DMS 273 (cell line): ENCODE data around the gene APH1B.

Experiments used
- DNase-seq: peaks from one replicate; lab custom pipeline; 2025; ENCODE audit not compliant: unreplicated experiment; lab: John Stamatoyannopoulos, UW

The APH1B gene

DNA sequence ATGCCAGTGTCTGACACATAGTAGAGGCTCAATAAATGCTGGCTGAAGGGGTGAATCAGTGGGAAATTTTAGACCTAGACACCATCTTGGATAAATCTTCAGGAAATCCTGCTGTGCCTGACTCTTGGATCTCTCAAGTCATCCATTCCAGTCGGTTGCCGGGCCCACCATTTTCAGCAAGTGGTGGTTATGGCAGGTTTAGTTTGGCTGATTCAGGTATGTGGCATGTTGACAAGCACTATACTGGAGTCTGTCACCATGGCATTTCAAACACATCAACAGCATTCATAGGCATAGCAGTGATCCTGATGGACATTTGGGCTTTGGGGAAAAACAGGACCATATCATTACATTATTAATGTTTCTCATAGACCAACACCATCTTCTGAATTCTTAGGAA is 25.7 kb upstream of the APH1B start:
- DNase-seq: no peak

GRCh38 chr15:63252292-63252691 is 25.1 kb upstream of the APH1B start:
- no peak for DNase-seq

DNA sequence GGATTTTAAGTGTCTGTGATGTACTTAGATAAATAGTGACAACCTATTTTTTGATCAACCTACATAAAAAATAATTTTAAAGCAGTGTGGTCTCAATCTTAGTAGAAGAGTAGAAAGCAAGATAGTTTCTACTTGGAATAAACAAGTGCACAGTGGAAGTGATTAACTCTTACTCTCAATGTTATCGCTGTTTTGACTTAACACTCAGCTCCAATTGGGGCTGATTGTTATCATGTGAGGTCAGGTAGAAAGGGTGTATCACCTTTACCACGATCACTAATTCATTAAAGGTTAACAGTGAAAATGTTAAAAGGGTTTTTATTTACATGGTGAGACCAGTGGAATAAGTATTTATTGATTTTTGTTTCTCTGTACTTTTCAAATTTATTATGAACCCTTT is 22.4 kb upstream of the APH1B start:
- no peak for DNase-seq

DNA sequence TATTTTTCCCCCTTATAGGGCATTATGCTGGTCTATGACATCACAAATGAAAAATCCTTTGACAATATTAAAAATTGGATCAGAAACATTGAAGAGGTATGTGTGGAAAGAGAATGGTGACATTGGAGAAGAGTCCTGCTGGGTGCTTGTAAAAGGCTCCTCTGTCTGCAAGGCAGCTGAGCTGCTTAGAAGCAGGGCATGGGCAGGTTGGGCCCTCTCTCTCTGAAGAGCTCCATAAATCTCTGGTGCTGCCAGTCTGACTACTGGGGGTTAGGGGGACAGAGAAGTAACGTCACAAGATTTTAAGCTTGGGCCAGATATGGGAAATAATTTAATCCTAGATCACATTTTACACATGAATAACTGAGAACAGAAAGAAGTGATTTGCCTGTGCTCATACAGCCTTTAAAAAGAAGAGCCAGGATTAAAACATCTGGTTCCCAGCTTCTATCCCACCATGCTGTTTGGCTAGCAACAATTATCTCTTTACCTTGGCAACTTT is 21.9 kb upstream of the APH1B start:
- DNase-seq: peak; percentile 27

- peak; percentile 25 for DNase-seq
Observed at GRCh38 chr15:63256433-63257274, 20.8 kb upstream of the APH1B start.

GRCh38 chr15:63258658-63259057 is 18.7 kb upstream of the APH1B start:
- no peak for DNase-seq

GRCh38 chr15:63260791-63261190 is 16.6 kb upstream of the APH1B start:
- no peak for DNase-seq

GRCh38 chr15:63261311-63261710 is 16.1 kb upstream of the APH1B start:
- DNase-seq: no peak

DNA sequence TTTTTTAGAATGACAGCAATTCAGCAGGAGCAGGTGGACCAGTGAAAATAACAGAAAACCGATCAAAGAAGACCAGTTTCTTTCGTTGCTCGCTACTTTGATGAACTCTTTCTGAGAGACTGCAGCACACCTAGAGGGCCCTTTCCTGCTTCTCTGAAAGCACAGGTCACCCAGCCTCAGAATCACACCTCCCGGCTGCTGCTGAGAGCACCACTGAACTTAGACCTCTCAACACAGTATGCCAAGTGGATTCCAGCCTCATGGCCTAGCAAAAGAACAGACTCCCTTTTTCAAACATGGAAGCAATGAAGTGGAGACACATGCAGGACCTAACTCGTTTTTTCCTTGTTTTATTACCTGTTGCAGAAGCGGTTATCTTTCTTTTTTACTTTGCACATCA is 13.9 kb upstream of the APH1B start:
- peak; percentile 17 for DNase-seq

GRCh38 chr15:63264688-63265293 is 12.6 kb upstream of the APH1B start:
- DNase-seq: peak; percentile 94

- DNase-seq: peak; percentile 16
Observed at GRCh38 chr15:63274427-63274826, 3.0 kb upstream of the APH1B start.

GRCh38 chr15:63276342-63277037 is 915 bp upstream of the APH1B start:
- DNase-seq: peak; percentile 28

DNA sequence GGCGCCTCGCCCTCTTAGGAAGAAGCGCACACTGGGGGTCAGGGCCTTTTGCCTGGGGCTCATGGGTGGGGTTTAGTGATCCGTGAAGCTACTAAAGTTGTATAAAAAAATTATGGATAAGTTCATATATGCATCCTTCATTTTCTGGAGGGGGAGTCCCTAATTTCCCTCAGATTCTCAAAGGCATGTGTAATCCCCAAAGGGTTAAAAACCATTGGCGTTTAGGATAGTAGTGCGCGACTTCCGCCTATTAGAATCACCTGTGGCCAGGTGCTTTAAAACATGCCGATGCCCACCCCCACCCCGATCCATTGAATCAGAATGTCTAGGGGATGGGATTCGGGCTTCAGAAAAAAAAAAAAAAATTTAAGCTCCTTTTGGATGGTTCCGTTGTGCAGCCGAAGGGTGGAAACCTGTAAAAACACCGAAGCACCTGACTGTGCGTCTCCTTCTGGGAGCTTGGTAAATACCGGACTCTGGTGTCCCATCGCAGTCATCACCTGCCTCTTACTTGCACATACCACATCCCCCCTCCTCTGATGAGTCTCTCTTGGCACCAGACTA is 570 bp downstream of the APH1B start:
- no peak for DNase-seq

- no peak for DNase-seq
Observed at GRCh38 chr15:63283126-63283525, 5.7 kb downstream of the APH1B start.

- no peak for DNase-seq
Observed at GRCh38 chr15:63284335-63284734, 6.9 kb downstream of the APH1B start.

- DNase-seq: peak; percentile 2
Observed at GRCh38 chr15:63287109-63287508, 9.7 kb downstream of the APH1B start.

- DNase-seq: no peak
Observed at GRCh38 chr15:63288342-63288741, 10.9 kb downstream of the APH1B start.

DNA sequence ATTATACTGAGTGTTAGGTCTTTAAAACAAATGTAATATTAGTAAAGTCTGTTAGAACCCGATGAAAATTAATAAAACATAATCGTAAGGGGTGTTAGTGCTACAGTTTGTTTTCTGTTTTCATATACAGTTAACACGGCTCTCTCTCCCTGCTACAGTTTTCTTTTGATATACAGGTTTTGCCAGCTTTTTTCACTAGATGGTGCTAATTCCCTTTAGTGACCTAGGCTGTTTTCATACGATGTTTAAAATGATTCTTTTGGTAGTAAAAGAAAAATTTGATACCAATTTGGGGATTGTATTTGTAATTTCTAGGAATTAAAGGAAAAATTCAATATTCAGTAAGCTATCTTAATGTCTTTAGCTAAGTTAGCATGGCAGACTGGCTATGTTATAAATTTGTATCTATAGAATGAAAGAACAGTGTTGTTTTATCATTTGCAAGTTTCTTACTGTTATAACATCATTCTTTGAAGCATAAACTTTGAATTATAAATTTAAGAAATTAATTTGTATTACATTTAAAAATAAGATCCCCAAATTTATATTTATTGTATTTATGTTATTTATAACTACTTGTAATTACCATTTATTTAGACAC is 11.5 kb downstream of the APH1B start:
- DNase-seq: peak; percentile 72

GRCh38 chr15:63291507-63291906 is 14.1 kb downstream of the APH1B start:
- no peak for DNase-seq

DNA sequence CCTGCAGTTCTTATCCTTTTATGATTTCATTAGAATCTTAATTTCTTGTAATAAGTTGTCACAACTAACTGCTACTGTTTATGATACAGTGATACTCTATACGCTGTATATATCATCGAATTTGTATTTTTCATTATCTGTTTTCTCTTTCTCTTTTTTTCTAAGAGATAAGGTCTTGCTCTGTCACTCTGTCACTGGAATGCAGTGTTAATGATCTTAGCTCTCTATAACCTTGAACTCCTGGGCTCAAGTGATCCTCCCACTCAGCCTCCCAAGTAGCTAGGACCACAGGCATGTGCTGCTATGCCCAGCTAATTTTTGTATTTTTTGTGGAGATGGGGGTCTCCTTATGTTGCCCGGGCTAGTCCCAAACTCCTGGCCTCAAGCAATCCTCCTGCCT is 14.8 kb downstream of the APH1B start:
- no peak for DNase-seq

DNA sequence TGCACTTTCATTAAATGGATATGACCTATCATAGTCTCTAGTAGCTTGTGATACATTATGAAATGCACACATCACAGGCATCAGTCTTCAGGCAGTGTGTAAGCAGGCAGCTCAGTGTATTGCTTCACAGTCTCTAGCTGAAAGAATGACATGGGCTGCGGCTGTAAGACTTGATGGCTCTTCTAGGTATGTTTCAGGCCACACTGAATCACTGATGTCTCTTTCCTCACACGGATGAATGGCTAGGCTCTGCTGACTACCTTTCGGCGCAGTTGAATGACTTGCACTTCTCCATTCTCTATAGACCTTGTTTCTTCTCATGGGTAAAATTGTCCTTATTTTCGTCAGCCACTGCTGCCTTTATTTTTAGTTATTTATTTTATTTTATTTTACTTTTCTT is 15.4 kb downstream of the APH1B start:
- no peak for DNase-seq
